ENCODE results near the gene DVL2. TPM values are rescaled to one million over a fixed set of nuclear protein-coding genes. Genes with fewer than 3 reads are reported as not detected.

The DVL2 gene
- total and polyA plus RNA-seq, 2 of the 13 experiments (the other 11 are each of a cell fraction or from before 2014, with no cell fraction given), result 5.7 to 38.2 TPM

DNA sequence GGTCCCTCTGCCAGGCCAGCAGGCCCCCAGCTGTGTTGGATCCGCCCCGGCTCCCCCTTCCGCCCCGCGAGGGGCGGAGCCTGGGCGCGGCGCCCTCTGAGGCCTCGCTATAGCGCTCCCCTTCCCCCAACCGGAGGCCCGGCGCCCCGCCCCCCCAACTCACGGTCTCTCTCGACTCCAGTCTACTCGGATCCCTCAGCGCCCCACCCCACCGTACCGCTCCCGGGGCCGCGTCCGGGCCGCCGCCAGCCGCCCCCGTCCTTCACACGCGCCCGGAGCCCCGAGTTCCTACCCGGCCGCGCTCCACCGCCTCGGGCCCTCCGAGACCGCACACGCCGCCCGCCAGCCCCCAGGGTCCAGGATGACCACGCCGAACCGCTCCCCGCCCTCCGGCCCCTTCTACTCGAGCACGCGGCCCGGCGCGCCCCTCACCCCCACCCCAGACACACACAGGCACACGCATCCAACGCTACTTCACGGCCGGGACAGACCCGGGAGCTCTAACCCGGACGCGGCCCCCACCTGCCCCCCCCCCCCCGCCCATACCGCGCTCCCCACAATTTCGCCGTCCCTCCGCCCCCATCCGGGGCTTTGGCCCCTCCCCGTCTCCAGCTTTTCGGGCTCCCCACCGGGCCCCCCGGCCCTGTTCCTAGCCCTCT is 3.6 kb upstream of the DVL2 start (continued):
- no peak for TF ChIP-seq ARNT (IDR thresholded peaks at IDR 0.05)
- TF ChIP-seq, protein P1, sequence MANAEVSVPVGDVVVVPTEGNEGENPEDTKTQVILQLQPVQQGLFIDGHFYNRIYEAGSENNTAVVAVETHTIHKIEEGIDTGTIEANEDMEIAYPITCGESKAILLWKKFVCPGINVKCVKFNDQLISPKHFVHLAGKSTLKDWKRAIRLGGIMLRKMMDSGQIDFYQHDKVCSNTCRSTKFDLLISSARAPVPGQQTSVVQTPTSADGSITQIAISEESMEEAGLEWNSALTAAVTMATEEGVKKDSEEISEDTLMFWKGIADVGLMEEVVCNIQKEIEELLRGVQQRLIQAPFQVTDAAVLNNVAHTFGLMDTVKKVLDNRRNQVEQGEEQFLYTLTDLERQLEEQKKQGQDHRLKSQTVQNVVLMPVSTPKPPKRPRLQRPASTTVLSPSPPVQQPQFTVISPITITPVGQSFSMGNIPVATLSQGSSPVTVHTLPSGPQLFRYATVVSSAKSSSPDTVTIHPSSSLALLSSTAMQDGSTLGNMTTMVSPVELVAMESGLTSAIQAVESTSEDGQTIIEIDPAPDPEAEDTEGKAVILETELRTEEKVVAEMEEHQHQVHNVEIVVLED (CRISPR knock-in tag; IDR thresholded peaks at IDR 0.05; ENCODE audit: borderline replicate concordance), result no peak
- TF ChIP-seq ERF (CRISPR knock-in tag; IDR thresholded peaks at IDR 0.05), result peak; percentile 14; the same call in 1 of the 2 replicates
- TF ChIP-seq ZKSCAN8 (CRISPR knock-in tag; IDR thresholded peaks at IDR 0.05; ENCODE audit: borderline replicate concordance), result no peak
- peak; percentile 71 for TF ChIP-seq POLR2G (IDR thresholded peaks at IDR 0.05; ENCODE audit: low read depth, low read length)
- TF ChIP-seq, protein P2, sequence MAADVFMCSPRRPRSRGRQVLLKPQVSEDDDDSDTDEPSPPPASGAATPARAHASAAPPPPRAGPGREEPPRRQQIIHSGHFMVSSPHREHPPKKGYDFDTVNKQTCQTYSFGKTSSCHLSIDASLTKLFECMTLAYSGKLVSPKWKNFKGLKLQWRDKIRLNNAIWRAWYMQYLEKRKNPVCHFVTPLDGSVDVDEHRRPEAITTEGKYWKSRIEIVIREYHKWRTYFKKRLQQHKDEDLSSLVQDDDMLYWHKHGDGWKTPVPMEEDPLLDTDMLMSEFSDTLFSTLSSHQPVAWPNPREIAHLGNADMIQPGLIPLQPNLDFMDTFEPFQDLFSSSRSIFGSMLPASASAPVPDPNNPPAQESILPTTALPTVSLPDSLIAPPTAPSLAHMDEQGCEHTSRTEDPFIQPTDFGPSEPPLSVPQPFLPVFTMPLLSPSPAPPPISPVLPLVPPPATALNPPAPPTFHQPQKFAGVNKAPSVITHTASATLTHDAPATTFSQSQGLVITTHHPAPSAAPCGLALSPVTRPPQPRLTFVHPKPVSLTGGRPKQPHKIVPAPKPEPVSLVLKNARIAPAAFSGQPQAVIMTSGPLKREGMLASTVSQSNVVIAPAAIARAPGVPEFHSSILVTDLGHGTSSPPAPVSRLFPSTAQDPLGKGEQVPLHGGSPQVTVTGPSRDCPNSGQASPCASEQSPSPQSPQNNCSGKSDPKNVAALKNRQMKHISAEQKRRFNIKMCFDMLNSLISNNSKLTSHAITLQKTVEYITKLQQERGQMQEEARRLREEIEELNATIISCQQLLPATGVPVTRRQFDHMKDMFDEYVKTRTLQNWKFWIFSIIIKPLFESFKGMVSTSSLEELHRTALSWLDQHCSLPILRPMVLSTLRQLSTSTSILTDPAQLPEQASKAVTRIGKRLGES (CRISPR knock-in tag; IDR thresholded peaks at IDR 0.05; ENCODE audit: borderline replicate concordance), result no peak
- TF ChIP-seq, protein P3, sequence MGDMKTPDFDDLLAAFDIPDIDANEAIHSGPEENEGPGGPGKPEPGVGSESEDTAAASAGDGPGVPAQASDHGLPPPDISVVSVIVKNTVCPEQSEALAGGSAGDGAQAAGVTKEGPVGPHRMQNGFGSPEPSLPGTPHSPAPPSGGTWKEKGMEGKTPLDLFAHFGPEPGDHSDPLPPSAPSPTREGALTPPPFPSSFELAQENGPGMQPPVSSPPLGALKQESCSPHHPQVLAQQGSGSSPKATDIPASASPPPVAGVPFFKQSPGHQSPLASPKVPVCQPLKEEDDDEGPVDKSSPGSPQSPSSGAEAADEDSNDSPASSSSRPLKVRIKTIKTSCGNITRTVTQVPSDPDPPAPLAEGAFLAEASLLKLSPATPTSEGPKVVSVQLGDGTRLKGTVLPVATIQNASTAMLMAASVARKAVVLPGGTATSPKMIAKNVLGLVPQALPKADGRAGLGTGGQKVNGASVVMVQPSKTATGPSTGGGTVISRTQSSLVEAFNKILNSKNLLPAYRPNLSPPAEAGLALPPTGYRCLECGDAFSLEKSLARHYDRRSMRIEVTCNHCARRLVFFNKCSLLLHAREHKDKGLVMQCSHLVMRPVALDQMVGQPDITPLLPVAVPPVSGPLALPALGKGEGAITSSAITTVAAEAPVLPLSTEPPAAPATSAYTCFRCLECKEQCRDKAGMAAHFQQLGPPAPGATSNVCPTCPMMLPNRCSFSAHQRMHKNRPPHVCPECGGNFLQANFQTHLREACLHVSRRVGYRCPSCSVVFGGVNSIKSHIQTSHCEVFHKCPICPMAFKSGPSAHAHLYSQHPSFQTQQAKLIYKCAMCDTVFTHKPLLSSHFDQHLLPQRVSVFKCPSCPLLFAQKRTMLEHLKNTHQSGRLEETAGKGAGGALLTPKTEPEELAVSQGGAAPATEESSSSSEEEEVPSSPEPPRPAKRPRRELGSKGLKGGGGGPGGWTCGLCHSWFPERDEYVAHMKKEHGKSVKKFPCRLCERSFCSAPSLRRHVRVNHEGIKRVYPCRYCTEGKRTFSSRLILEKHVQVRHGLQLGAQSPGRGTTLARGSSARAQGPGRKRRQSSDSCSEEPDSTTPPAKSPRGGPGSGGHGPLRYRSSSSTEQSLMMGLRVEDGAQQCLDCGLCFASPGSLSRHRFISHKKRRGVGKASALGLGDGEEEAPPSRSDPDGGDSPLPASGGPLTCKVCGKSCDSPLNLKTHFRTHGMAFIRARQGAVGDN (CRISPR knock-in tag; IDR thresholded peaks at IDR 0.05), result peak; percentile 59
- TF ChIP-seq, protein P4, sequence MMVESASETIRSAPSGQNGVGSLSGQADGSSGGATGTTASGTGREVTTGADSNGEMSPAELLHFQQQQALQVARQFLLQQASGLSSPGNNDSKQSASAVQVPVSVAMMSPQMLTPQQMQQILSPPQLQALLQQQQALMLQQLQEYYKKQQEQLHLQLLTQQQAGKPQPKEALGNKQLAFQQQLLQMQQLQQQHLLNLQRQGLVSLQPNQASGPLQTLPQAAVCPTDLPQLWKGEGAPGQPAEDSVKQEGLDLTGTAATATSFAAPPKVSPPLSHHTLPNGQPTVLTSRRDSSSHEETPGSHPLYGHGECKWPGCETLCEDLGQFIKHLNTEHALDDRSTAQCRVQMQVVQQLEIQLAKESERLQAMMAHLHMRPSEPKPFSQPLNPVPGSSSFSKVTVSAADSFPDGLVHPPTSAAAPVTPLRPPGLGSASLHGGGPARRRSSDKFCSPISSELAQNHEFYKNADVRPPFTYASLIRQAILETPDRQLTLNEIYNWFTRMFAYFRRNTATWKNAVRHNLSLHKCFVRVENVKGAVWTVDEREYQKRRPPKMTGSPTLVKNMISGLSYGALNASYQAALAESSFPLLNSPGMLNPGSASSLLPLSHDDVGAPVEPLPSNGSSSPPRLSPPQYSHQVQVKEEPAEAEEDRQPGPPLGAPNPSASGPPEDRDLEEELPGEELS (CRISPR knock-in tag; IDR thresholded peaks at IDR 0.05), result no peak
- TF ChIP-seq ETV5 (CRISPR knock-in tag; IDR thresholded peaks at IDR 0.05; ENCODE audit: borderline replicate concordance), result peak; percentile 38; the same call in 1 of the 2 replicates
- TF ChIP-seq ZBTB8A (CRISPR knock-in tag; IDR thresholded peaks at IDR 0.05; ENCODE audit: borderline replicate concordance, low read depth), result peak; percentile 90; the same call in 1 of the 2 replicates
- TF ChIP-seq, protein P5, sequence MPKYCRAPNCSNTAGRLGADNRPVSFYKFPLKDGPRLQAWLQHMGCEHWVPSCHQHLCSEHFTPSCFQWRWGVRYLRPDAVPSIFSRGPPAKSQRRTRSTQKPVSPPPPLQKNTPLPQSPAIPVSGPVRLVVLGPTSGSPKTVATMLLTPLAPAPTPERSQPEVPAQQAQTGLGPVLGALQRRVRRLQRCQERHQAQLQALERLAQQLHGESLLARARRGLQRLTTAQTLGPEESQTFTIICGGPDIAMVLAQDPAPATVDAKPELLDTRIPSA (CRISPR knock-in tag; IDR thresholded peaks at IDR 0.05; ENCODE audit: borderline replicate concordance), result no peak
- no peak for TF ChIP-seq ZNF383 (CRISPR knock-in tag; IDR thresholded peaks at IDR 0.05; ENCODE audit: borderline replicate concordance)
- TF ChIP-seq, protein P6, sequence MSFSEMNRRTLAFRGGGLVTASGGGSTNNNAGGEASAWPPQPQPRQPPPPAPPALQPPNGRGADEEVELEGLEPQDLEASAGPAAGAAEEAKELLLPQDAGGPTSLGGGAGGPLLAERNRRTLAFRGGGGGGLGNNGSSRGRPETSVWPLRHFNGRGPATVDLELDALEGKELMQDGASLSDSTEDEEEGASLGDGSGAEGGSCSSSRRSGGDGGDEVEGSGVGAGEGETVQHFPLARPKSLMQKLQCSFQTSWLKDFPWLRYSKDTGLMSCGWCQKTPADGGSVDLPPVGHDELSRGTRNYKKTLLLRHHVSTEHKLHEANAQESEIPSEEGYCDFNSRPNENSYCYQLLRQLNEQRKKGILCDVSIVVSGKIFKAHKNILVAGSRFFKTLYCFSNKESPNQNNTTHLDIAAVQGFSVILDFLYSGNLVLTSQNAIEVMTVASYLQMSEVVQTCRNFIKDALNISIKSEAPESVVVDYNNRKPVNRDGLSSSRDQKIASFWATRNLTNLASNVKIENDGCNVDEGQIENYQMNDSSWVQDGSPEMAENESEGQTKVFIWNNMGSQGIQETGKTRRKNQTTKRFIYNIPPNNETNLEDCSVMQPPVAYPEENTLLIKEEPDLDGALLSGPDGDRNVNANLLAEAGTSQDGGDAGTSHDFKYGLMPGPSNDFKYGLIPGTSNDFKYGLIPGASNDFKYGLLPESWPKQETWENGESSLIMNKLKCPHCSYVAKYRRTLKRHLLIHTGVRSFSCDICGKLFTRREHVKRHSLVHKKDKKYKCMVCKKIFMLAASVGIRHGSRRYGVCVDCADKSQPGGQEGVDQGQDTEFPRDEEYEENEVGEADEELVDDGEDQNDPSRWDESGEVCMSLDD (CRISPR knock-in tag; IDR thresholded peaks at IDR 0.05; ENCODE audit: borderline replicate concordance), result peak; percentile 48; the same call in 1 of the 2 replicates

All from HepG2 (cell line).